Muscle of arm (tissue), 14 donors: ENCODE results near the gene ADAM29. TPM values are rescaled to one million over a fixed set of nuclear protein-coding genes. Genes with fewer than 3 reads are reported as not detected.
"Not testable (repeated sequence)": the region's sequence is repeated elsewhere in the genome, so short reads cannot be mapped to it uniquely, and the experiment has no call there.

ENCODE experiments used
- DNase-seq: peaks from one replicate; pipeline ENCODE4 v3.0.0-alpha.2; 2013
- long read RNA-seq, 11 donors: transcript quantifications; one replicate each; lab custom pipeline, GENCODE V29; 2026
- polyA plus RNA-seq, 12 donors: library from polyadenylated mRNA; unstranded; fragments of 120-200 nt; gene quantifications; one replicate each; pipeline ENCODE4 v1.2.1, GENCODE V29; 2013; ENCODE audit not compliant: insufficient read length in 12 of 12

ADAM29 gene
- under 1 TPM in 1 of 12 donors, not detected in 11; 0.25 TPM for polyA plus RNA-seq
- long read RNA-seq, donor 1 = 0 reads
- long read RNA-seq, donor 2 = 0 reads
- long read RNA-seq, donor 3 = 0 reads
- long read RNA-seq, donor 4 = 0 reads
- long read RNA-seq, donor 5 = 0 reads
- long read RNA-seq, donor 6 = 0 reads
- long read RNA-seq, donor 7 = 0 reads
- long read RNA-seq, donor 8 = 0 reads
- long read RNA-seq, donor 9 = 0 reads
- long read RNA-seq, donor 10 = 0 reads
- long read RNA-seq, donor 11 = 0 reads

DNA sequence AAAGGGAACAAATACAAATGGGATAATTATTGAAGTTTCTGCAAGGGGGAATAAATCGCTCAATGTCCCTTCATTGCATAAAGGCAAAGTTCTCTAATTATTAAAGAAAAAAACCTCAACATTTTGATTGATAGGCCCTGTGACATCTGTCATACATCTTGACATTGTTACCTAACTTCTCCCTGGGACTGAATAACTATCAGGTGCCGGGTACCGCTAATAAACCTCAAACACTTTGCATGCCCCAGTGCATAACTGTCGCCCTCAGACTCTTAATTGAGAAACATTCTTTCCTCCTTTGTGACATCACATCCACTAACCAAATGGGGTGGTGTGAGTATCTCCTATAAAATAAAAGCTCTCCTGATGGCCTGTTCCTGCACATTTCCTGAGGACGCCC is at the start of gene ADAM29:
Gene ADAM29 (plus strand): TSS at position 301 of the 400 bp plus-strand sequence. CDS start 57,168 bp downstream, outside the sequence.
- no peak for DNase-seq

DNA sequence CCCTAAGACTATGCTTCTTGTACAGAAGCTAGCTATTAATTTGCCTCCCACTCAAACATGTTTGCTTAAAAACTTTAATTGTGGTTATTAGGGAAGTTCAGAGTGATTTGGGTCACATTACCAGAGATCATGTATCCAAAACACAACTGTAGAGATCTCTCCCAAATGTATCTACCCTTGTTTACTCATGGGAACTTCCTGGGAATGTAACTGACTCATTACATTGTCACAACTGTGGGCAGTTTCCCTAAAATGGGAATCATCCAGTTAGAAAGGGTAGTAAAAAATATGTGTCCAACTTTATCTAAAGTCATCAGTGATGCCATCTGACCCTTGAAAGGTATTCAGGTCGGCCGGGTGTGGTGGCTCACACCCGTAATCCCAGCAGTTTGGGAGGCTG is 48.8 kb upstream of the ADAM29 start:
- DNase-seq = no peak

DNA sequence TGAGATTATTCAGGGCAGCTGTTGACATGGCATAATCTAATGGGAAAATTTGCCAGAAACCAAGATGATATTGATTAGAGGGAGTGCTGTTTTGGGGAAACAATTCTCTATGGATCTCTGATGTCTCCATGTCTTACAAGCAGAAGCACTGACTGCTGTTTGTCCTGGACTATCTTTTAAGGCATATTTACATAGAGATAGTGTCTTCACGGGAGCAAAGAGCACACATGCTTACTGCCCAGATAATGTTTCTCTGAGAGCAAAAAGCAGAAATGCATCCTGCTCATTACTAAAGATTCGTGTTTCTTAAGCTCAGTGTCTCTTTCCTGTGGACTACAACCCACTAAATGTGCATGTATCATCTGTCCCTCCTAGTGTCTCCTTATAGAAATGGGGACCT is 47.8 kb upstream of the ADAM29 start:
- no peak for DNase-seq

DNA sequence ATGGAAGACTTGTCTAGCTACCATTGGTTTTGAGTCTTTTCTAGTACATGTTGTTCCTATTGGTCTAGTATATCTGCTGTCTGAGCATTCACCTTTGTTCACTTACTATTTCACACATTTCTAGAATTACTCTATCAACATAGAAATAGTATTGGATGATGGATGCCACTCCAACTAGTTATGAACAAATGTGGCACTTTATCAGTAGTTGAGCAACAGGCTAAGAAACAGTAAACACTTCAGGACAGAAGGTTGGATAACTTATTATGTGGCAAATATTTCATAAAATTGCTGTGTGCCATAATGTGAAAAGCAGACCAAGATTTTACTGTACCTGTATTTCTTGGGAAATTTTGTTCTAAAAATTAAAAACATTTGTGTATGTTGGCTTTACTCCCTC is 46.8 kb upstream of the ADAM29 start:
- DNase-seq = no peak

DNA sequence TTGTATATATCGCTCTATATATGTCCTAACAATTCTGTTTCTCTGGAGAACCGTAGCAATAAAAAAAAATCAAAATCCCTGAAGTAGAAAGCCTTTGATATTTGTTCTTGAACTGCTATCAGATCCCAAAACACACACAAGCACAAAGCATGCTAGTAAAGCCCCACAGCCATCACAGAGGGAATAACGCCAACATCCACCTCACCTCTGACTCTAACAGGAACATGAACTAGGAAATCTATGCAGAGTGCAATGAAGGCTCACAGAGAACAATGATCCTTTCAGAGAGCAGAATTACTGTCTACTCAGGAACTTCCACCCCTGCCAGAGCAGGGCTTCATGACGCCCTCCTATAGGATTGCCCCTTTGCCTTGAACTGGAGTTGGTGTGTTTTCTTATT is 45.0 kb upstream of the ADAM29 start:
- not testable (repeated sequence) for DNase-seq

DNA sequence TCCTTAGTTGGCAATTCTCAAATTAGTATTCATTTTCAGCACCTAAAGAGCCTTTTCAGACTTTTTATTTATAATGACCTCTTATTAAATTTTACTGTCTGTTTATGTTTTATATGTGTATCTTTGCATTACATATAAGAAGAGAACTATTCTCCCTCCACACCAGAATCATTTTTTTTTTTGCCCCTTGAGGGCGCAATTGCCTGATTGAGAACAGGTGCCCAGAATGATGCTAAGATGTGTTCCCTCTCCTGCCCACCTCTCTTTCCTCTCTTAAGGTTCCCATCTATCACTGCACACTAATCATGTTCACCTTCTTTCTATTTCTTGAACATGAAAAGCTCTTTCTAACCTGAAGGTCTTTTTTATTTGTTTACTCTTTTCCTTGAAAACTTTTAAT is 44.2 kb upstream of the ADAM29 start:
- no peak for DNase-seq

DNA sequence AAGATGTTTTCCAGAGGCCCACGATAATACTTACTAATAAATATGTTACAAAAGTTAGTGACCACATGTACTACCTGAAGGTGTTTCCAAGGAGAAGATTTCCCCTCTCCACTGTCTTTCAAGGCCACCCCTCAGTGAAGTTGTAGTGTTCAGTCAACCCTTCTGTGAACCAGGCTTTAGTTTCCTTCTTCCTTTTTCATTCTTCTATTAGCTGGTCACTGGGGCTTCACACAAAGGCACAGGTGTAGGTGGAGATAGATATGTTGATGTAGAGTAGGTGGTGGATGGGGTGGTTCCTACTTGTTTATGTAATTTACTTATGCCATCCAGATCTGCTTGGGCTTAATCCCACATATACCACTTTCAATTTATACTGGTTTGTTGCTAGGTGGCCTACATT is 43.3 kb upstream of the ADAM29 start:
- no peak for DNase-seq

DNA sequence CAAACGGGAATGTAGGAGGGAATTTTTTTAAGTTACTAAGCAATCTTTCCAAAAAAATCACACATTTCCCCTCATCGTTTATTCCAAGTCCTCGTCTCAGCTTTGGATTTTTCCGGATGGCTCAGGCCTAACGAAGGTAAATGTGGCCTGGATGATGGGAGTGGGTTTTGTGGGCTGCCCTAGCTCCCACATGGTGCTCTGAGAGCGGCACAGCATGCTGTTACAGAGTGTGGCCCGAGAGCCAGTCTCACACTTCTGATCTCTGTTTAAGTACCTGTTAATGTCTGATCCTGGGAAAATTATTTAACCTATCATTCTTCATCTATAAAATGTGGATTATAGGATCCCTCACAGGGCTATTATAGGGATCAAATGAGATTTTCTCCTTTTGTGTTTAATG is 38.2 kb upstream of the ADAM29 start:
- no peak for DNase-seq

DNA sequence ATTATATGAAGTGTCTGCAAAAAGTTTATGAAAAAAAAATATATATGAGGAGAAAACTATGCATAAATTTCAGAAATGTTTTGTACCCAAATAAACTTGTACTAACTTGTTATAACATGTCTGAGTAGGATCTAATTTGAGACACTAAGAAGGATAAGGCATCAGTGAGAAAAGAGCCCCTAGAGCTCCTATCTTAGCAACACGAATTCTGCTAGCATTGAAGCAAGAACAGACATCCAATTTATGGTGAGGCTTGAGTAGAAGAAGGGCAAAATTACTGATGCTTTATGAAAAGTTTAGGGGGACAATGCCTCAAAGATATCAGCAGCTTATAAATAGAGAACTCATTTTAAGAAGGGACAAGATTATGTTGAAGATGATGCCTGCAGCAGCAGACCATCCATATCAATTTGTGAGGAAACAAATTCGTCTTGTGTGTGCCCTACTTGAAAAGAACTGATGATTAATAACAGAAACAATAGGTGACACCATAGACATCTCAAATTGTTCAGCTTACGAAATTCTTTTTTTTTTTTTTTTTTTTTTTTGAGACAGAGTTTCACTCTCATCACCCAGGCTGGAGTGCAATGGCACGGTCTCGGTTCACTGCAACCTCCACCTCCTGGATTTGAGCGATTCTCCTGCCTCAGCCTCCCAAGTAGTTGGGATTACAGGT is 35.7 kb upstream of the ADAM29 start:
- DNase-seq = no peak

DNA sequence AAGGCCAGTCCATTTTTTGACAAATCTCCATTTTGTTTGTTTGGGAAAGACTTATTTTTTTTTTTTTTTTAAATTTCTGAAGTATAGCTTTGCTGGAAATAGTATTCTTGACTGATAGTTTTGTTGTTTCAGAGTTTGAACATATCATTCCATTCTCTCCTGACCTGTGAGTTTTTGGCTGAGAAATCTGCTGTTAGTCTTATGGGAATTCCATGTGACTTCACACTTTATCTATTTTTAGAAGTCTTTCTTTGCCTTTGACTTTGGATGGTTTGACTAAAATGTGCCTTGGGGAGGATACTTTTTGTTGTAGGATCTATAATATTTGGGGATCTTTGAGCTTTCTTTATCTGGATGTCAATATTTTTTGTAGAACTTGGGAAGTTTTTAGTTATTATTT is 10.7 kb upstream of the ADAM29 start:
- DNase-seq = no peak

DNA sequence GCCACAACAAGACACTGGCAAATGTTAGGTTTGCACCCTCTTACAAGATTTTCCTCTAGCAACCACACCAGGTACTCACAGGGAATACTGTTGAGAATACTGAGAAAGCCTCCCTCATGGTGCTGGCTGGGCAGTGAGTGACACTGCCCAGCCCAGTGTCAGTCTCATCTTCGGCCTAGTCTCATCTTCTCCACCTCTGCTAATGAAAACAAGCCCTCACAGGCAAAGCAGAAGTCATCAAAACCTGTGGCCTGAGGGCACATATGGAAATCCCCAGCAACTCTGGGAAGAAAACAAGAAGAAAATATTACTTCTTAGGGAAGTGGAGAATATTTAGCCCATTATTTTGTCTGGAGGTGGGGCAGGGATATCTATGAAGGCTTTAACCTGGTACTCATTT is 7.9 kb upstream of the ADAM29 start:
- no peak for DNase-seq

DNA sequence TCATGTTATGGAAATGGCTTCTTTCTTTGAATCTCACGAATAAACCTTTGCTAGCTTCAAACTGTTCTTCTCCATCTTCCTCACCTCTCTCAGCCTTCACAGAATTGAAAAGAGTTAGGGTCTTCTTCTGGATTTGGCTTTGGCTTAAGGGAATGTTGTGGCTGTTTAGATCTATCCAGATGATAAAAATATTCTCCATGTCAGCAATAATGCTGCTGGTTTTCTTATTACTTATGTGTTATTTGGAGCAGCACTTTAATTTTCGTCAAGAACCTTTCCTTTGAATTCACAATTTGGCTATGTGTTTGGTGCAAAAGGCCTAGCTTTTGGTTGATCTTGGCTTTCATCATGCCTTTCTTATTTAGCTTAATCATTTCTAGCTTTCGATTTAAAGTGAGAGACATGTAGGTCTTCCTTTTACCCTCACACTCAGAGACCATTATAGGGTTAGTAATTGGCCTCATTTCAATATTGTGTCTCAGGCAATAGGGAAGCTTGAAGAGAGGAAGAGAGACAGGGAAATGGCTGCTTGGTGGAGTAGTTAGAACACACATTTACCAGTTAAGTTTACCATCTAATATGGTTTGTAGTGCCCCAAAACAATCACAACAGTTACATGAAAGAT is 5.1 kb upstream of the ADAM29 start:
- DNase-seq = no peak

DNA sequence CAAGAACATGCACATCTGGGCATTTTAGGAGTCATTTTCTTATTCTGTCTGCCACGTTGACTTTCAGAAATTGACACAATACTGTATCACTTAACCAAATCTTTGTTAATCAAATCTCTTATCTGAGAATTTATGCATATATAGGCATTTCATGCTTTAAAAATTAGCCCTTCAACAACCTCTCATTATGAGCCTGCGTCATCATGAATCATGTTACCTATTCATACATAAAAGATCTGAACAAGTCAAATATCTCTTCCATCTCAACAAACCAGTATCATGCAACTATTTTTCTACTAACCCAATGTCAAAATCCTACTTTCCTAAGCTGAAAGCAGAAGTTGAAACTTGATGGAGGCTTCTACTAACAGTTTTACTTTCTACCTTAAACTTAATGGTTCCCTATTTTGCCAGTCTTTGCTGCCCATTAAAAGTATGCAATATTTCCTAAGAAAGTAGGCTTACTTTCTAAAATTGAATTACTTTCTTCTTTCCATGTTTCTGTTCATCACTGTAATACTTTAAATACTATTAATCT is 1.8 kb downstream of the ADAM29 start:
- no peak for DNase-seq

DNA sequence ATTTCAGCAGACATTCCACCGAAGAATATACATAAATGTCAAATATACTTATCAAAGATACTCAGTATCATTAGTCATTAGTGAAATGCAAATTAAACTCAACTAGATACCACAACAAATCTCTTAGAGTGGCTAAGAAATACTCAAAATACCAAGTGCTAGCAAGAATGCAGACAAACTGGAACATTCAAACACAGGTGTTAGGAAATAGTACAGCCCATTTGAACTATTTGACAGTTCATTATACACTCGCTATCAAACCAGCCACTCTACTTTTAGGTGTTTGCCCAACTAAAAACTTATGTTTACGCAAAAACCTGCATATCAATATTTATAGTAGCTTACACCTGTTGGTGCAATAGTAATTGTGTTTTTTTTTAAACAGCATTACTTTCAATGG is 8.8 kb downstream of the ADAM29 start:
- DNase-seq = no peak

DNA sequence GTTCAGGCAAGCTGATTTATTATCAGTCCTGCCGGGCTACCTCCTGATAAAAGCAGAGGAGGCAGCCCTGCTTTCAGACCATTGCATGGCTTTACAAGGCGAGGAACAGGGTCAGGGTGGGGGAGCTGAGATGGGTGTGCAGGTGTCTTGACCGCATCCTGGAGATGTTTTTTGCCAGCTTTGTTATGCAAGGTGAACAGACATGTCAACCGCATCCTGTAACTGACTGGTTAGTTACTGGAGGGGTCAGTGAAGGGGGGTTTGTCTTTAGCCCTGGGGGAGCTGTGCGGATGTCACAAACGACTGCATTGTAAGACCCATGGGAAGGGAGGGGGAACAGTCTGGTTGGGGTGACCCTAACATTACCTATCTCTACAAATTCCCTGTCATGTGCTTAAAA is 10.0 kb downstream of the ADAM29 start:
- DNase-seq = no peak

DNA sequence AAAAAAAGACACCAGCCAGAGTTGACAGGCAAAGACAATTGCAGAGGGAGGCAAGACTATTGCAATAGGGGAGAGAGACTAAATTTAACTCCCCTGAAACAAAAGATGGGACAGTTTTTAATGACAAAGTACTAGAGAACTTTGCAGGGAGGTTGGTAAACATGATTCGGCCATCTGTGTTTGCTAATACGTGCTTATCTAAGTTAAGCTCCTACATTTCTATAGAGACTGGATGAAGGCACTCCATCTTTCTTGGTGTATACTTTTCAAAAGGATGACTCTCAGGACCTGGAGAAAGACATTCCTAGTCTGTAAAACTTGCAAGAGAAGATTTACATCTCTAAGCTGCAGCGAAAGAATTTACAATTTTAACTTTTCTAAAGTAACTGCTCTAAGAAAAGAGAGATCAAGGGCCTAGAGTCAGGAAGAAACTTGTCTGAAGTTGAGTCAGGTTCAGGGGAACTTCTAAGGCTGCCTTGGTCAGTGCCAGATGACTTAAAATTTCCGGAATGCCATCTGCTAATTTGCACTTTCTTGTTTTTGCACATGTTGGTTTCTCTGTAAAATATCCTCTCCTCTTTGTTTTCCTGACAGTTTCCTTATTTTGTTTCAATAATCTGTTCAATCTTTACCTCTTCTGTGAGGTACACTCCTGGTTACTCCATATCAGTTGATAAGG is 10.6 kb downstream of the ADAM29 start:
- no peak for DNase-seq

DNA sequence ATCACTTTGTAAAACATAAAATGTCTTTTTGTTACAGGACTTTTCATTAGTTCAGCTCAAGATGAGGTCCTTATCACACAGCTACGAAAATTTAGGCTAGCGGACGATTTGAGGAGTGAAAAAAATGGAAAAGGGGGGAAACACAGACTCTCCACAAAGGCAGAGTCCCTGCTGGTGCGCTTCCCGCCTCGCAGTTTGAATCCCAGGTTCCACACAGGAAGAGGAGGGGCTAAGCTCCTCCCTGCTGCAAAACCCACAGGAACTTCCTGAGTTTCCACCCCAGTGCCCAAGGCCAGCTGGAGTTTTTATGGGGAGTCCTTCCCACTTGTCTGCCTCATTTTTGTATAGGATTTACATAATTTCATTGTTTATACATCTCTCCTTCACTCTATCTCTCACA is 11.2 kb downstream of the ADAM29 start:
- DNase-seq = no peak

DNA sequence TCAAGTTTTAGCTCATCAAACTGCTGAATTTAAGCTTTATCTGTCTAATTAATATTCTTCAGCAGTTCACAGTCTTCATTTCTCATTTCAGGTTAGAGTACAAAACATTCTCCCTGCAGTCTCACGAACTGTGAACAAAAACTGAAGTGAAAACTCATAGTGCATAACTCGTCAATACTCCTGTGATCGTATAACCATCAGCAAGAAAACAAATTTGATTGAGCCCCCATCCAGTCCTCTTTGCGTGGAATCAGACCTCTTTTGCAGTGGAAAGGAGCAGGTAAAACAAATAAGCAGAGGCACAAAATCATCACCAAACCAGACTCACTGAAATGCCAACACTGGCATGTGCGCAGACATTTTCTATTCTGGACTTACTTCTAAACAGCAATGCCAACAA is 12.7 kb downstream of the ADAM29 start:
- no peak for DNase-seq

DNA sequence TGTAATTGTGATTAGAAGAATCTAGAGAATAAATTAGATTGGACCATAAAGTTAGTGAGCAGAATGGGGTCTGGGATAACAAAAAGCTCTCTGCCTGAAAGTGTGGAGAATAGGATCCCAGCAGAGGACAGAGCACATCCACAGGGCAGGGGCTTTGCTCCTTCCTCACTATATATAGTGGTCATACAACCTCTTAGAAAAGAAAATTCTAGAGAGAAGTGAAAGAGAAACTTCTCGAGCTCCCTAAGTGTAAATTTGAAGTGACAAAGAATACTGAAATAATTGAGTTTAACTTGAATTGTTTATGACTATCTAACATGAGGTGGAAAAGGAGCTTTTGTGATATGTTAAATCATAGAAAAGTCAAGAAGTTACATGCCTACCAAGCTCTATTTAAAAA is 14.9 kb downstream of the ADAM29 start:
- no peak for DNase-seq

DNA sequence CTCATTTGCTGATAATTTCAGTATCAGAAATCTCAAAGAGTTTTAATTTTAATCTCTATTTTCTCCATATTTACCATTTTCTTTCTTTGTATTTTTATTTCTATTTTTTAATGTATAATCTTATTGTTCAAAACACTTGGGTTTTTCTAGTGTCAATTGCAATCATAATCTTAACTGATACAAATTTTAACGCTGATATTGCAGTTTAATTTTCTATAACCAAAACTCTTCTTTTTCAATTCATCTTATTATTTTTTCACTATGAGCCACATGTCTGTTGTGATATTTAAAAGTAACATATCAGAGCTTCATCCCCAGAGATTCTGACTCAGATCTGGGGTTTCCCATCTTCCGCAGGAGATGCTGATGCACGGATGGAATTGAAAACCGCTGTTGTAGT is 16.2 kb downstream of the ADAM29 start:
- no peak for DNase-seq

DNA sequence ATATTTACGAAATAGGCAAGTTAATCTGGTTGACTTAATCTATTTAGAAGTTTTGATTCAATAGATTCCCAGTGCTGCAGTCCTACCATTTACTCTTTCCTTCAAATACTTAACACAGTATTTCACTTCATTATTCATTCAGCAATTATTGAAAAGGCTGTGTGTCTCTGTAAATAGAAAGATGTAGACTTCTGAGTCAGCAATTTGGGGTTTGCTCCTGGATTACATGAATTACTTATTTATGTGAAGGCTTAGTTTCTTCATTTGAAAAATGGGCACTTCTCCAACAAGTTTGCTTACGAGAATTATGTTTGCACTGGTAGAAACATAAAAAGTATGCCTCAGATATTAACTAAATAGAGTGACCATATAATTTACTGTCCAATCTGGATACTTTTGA is 17.4 kb downstream of the ADAM29 start:
- no peak for DNase-seq

DNA sequence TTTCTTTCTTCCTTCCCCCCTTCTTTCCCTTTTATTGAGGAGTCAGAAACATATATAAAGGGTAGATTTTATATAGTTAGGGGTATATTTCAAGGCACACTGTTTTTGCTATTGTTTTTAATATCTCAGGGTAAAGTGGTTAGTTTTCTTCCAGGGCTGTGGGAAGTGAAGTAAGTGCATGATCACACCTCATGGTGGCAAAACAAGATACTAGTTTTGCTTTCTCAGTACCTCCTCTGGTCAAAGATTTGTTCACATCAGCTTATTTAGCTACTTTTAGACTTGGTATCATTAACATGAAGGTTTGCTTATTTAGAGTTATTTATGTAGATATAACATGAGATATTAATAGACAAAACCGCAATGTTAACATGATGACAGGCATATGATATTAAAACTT is 21.8 kb downstream of the ADAM29 start:
- no peak for DNase-seq

DNA sequence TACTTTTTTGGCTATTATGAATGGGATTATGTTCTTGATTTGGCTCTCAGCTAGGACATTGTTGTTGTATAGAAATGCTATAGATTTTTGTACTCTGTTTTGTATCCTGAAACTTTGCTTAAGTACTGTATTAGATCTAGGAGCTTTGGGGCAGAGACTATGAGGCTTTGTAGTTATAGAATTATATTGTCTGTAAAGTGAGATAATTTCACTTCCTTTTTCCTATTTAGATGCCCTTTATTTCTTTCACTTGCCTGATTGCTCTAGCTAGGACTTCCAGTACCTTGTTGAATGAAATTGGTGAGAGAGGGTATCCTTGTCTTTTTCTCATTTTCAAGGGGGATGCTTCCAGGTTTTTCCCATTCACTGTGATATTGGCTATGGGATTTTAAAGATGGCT is 28.1 kb downstream of the ADAM29 start:
- DNase-seq = no peak
